WTC11 (cell line): ENCODE results near the gene REPS2. TPM values are rescaled to one million over a fixed set of nuclear protein-coding genes. Genes with fewer than 3 reads are reported as not detected.

Source experiments
- ATAC-seq: fragments of 200-7000 bp; cut with Tn5 transposase; 2 replicates; pipeline ENCODE4 v1.10.0; 2021; ENCODE audit warnings: mild to moderate bottlenecking, moderate library complexity
- CTCF ChIA-PET: fragments of 300-600 bp; sonication (Branson Sonifier 250); formaldehyde crosslinking; loops from one replicate; lab custom pipeline; 2021; ENCODE audit warnings: antibody characterized with exemption; lab: Charles Lee
- POLR2A ChIA-PET: fragments of 350-600 bp; sonication (Branson Sonifier 250); formaldehyde crosslinking; loops from one replicate; lab custom pipeline; 2021; ENCODE audit warnings: antibody characterized with exemption; lab: Charles Lee
- DNase-seq: peaks from one replicate; pipeline ENCODE4 v3.0.0; 2021; ENCODE audit warnings: low spot score
- H3K27ac Mint-ChIP-seq: 2 replicates; pipeline ENCODE4 v1.8.0; 2021; ENCODE audit warnings: mixed read lengths
- H3K27me3 Mint-ChIP-seq: 2 replicates; pipeline ENCODE4 v1.8.0; 2021; ENCODE audit warnings: low read depth, mild to moderate bottlenecking, moderate library complexity, mixed read lengths
- H3K36me3 Mint-ChIP-seq: 2 replicates; pipeline ENCODE4 v1.8.0; 2021; ENCODE audit warnings: mixed read lengths
- H3K4me1 Mint-ChIP-seq: 2 replicates; pipeline ENCODE4 v1.8.0; 2022; ENCODE audit warnings: mixed read lengths
- H3K4me3 Mint-ChIP-seq: 2 replicates; pipeline ENCODE4 v1.8.0; 2021; ENCODE audit warnings: mild to moderate bottlenecking, moderate library complexity, mixed read lengths
- H3K9me3 Mint-ChIP-seq: 2 replicates; pipeline ENCODE4 v1.8.0; 2021; ENCODE audit warnings: mixed read lengths
- CDX4 ChIP-seq: fragments of 250-450 bp; sonication (Bioruptor Pico); IDR thresholded peaks from 2 replicates; pipeline ENCODE4 v1.9.0; 2021; ENCODE audit warnings: moderate library complexity, mild to moderate bottlenecking, inconsistent platforms, borderline replicate concordance
- E2F5 ChIP-seq: sonication (generic); formaldehyde crosslinking; IDR thresholded peaks from 2 replicates; pipeline ENCODE4 v1.8.1; 2022; ENCODE audit warnings: mild to moderate bottlenecking, moderate library complexity, missing genetic modification reagents
- ESRRA ChIP-seq: sonication (generic); formaldehyde crosslinking; IDR thresholded peaks from 2 replicates; pipeline ENCODE4 v1.8.1; 2022; ENCODE audit warnings: mild to moderate bottlenecking, missing genetic modification reagents, borderline replicate concordance
- FOXP1 ChIP-seq: sonication (generic); formaldehyde crosslinking; IDR thresholded peaks from 2 replicates; pipeline ENCODE4 v1.8.0; 2022; ENCODE audit warnings: missing genetic modification reagents, mild to moderate bottlenecking, moderate library complexity, borderline replicate concordance
- HMGA2 ChIP-seq: fragments of 250-450 bp; sonication (Bioruptor Pico); IDR thresholded peaks from 2 replicates; pipeline ENCODE4 v1.4.0; 2021; ENCODE audit warnings: mild to moderate bottlenecking, moderate library complexity
- IRF1 ChIP-seq: sonication (generic); formaldehyde crosslinking; IDR thresholded peaks from 2 replicates; pipeline ENCODE4 v1.8.0; 2023; ENCODE audit warnings: missing genetic modification reagents
- IRF2 ChIP-seq: sonication (generic); formaldehyde crosslinking; IDR thresholded peaks from 2 replicates; pipeline ENCODE4 v1.8.0; 2022; ENCODE audit warnings: low read depth, missing genetic modification reagents, borderline replicate concordance
- NFYB ChIP-seq: sonication (generic); formaldehyde crosslinking; conservative IDR thresholded peaks from 2 replicates; pipeline ENCODE4 v1.8.0; 2022; ENCODE audit warnings: low read depth, missing genetic modification reagents
- OVOL2 ChIP-seq: fragments of 250-450 bp; sonication (Bioruptor Pico); IDR thresholded peaks from 2 replicates; pipeline ENCODE4 v1.9.0; 2021; ENCODE audit warnings: mild to moderate bottlenecking, borderline replicate concordance
- SMAD3 ChIP-seq: sonication (generic); formaldehyde crosslinking; IDR thresholded peaks from 2 replicates; pipeline ENCODE4 v1.8.0; 2022; ENCODE audit warnings: missing genetic modification reagents, mild to moderate bottlenecking, borderline replicate concordance
- STAT6 ChIP-seq: sonication (generic); formaldehyde crosslinking; conservative IDR thresholded peaks from 2 replicates; pipeline ENCODE4 v1.8.1; 2023; ENCODE audit warnings: mild to moderate bottlenecking, low read depth, missing genetic modification reagents, moderate library complexity
- ZMAT4 ChIP-seq: fragments of 250-450 bp; sonication (Bioruptor Pico); IDR thresholded peaks from 2 replicates; pipeline ENCODE4 v1.9.0; 2021; ENCODE audit warnings: mild to moderate bottlenecking
- ZNF121 ChIP-seq: sonication (generic); formaldehyde crosslinking; IDR thresholded peaks from 2 replicates; pipeline ENCODE4 v1.8.0; 2023; ENCODE audit warnings: missing genetic modification reagents
- ZNF232 ChIP-seq: sonication (generic); formaldehyde crosslinking; IDR thresholded peaks from 2 replicates; pipeline ENCODE4 v1.8.0; 2022; ENCODE audit warnings: mild to moderate bottlenecking, missing genetic modification reagents
- ZNF281 ChIP-seq: sonication (generic); formaldehyde crosslinking; IDR thresholded peaks from 2 replicates; pipeline ENCODE4 v1.8.0; 2023; ENCODE audit warnings: mild to moderate bottlenecking, missing genetic modification reagents
- ZNF396 ChIP-seq: fragments of 250-450 bp; sonication (Bioruptor Pico); IDR thresholded peaks from 2 replicates; pipeline ENCODE4 v1.8.0; 2021; ENCODE audit warnings: mild to moderate bottlenecking, moderate library complexity, borderline replicate concordance
- ZNF416 ChIP-seq: fragments of 250-450 bp; sonication (Bioruptor Pico); IDR thresholded peaks from 2 replicates; pipeline ENCODE4 v1.9.0; 2021; ENCODE audit warnings: mild to moderate bottlenecking, inconsistent platforms
- ZNF532 ChIP-seq: fragments of 250-450 bp; sonication (Bioruptor Pico); IDR thresholded peaks from 2 replicates; pipeline ENCODE4 v1.9.0; 2021; ENCODE audit warnings: mild to moderate bottlenecking, borderline replicate concordance
- total RNA-seq: library from RNA; stranded (reverse); gene quantifications from 3 replicates; pipeline ENCODE4 v1.2.3, GENCODE V29; 2021

The REPS2 gene
- total RNA-seq, 1 experiment from 2014 or later, result 2.2 TPM

- TF ChIP-seq STAT6 (no peak), ZNF532 (CRISPR knock-in tag) (no peak), ZMAT4 (CRISPR knock-in tag) (no peak), ESRRA (no peak)
- TF ChIP-seq, all 79 proteins: peak for 0
Observed at GRCh38 chrX:16924631-16925480, 21.6 kb upstream of the REPS2 start (continued).

GRCh38 chrX:16930392-16930791, 16.1 kb upstream of the REPS2 start:
- H3K27me3 Mint-ChIP-seq, result no peaks in the 10 kb centered on the region; the same call in 1 of the 2 replicates
- peak overlapping the region; percentile 31 for H3K4me3 Mint-ChIP-seq
- DNase-seq (no peak), ATAC-seq (no peak)
- H3K36me3 Mint-ChIP-seq, result no peaks in the 10 kb centered on the region
- ChIA-PET POLR2A (no interaction called here), CTCF (interaction anchor here (1.7 kb wide), 2 partner anchors 47 to 116 kb away, joined by 5 to 7 read pairs; no protein-coding TSS in a partner anchor)
- H3K9me3 Mint-ChIP-seq, result no peaks in the 10 kb centered on the region
- peaks cover 27% of the 10 kb centered on the region for H3K4me1 Mint-ChIP-seq
- H3K27ac Mint-ChIP-seq, result peak overlapping the region; percentile 86
- TF ChIP-seq SMAD3 (no peak), STAT6 (no peak), NFYB (no peak), ZNF232 (CRISPR knock-in tag) (no peak), OVOL2 (CRISPR knock-in tag) (no peak), ZNF281 (CRISPR knock-in tag) (no peak), ZNF121 (CRISPR knock-in tag) (no peak), ZNF396 (CRISPR knock-in tag) (no peak), IRF2 (no peak), HMGA2 (CRISPR knock-in tag) (no peak), E2F5 (no peak), FOXP1 (no peak), ZMAT4 (CRISPR knock-in tag) (no peak), ZNF416 (CRISPR knock-in tag) (no peak), CDX4 (no peak), IRF1 (CRISPR knock-in tag) (no peak)
